Measurements from ENCODE around the gene ZMYND11.
"Not testable (repeated sequence)": the region's sequence is repeated elsewhere in the genome, so short reads cannot be mapped to it uniquely, and the experiment has no call there.

Gene ZMYND11

DNA sequence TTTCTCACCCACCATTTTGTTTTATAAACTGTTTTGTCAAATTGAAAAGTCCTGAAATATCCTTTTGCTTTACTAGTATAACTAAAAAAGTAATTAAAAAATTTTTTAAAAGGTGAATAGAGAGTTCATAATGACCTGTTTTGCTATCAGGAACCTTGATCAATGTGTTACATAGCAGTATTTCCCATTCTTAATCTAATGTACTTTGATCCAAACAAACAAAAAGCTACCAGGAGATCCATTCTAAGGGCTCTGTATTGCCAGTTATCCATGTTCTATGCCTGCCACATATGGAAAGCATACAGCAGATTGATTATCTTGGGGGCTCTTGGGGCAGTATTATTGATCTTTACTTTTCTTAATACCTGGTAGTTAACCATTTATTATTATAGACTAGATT is 32.1 kb downstream of the ZMYND11 start:
- Mint-ChIP-seq H3K27ac (no peak overlapping the region), H3K36me3 (peaks cover 24% of the 10 kb centered on the region), H3K9me3 (peaks cover 20% of the 10 kb centered on the region), H3K4me3 (no peak overlapping the region), H3K4me1 (peaks cover 33% of the 10 kb centered on the region), H3K27me3 (no peaks in the 10 kb centered on the region)

DNA sequence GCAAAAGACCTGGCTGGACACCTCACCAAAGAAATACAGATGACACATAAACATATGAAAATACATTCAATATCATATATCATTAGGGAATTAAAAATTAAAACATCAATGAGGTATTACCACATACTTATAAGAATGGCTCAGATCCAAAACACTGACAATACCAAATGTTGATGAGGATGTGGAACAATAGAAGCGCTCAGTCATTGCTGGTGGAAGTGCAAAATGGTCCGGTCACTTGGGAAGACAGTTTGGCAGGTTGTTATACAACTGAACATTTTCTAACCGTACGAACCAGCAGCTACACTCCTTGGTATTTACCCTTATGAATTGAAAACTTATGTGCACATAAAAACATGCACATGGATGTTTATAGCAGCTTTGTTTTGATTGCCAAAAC is 38.5 kb downstream of the ZMYND11 start:
- Mint-ChIP-seq H3K27ac (no peak overlapping the region), H3K27me3 (no peaks in the 10 kb centered on the region), H3K9me3 (peaks cover 12% of the 10 kb centered on the region), H3K4me1 (peaks cover 23% of the 10 kb centered on the region), H3K36me3 (peaks cover 15% of the 10 kb centered on the region), H3K4me3 (no peak overlapping the region)

DNA sequence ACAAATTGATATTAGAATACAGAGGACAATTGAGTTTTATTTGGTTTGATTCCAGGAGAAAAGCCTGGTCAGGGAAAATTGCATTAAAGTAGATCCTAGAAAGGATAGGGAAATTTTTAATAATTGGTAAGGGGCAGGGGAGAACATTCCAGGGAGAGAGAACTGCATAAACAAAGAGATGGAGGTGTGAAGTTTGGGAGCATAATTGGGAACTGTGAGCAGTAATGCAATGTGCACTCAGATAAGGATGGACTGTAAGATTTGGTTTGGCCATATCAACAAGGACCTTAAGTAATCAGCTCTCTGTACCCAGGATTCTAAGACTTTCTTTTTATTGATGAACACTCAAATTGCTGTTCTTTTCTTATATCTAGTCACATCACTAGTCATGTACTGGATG is 41.4 kb downstream of the ZMYND11 start:
- Mint-ChIP-seq H3K4me3 (no peak overlapping the region), H3K36me3 (peaks cover 14% of the 10 kb centered on the region), H3K27me3 (no peaks in the 10 kb centered on the region), H3K27ac (no peak overlapping the region), H3K9me3 (no peaks in the 10 kb centered on the region), H3K4me1 (peaks cover 19% of the 10 kb centered on the region)

DNA sequence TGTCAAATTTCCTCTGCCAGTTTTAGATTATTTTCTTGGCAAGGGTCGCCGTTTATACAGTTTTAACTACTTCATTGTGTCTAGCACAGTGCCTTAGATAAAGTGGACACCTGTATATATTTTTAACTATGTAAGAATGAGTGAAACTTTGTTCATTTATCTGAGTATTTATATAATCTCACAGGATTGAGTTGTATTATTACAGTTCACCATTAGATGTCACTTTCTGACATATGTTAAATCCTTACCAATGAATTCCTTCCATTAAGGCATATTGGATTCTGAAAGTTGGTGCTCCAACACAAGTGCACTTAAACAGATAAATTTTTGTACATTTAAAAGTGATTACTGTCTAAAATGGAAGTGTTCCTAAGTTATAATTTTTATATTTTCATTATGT is 43.0 kb downstream of the ZMYND11 start:
- Mint-ChIP-seq H3K4me1 (peaks cover 31% of the 10 kb centered on the region), H3K36me3 (peaks cover 18% of the 10 kb centered on the region), H3K9me3 (no peaks in the 10 kb centered on the region), H3K27ac (no peak overlapping the region), H3K4me3 (no peak overlapping the region), H3K27me3 (no peaks in the 10 kb centered on the region)

DNA sequence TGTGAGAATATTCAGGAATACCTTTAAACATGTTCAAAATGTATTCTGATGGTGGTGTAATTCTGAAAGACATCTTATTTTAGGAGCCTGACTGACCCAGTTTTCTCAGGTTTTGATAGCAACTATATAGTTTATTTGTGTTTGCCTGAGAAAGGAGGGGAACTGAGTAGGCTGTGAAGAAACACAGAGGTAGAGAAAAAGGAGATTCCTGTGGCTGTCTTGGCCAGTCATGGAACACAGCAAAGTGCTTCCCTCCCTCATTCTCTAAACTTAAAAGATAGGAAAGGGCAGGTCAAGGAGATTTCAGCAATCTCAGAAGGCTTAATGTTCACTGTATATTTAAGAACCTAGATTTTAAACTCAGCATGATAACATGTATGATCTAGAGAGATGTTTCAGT is 43.5 kb downstream of the ZMYND11 start:
- Mint-ChIP-seq H3K9me3 (no peaks in the 10 kb centered on the region), H3K36me3 (peaks cover 23% of the 10 kb centered on the region), H3K4me3 (no peak overlapping the region), H3K4me1 (peaks cover 32% of the 10 kb centered on the region), H3K27me3 (no peaks in the 10 kb centered on the region), H3K27ac (no peak overlapping the region)

DNA sequence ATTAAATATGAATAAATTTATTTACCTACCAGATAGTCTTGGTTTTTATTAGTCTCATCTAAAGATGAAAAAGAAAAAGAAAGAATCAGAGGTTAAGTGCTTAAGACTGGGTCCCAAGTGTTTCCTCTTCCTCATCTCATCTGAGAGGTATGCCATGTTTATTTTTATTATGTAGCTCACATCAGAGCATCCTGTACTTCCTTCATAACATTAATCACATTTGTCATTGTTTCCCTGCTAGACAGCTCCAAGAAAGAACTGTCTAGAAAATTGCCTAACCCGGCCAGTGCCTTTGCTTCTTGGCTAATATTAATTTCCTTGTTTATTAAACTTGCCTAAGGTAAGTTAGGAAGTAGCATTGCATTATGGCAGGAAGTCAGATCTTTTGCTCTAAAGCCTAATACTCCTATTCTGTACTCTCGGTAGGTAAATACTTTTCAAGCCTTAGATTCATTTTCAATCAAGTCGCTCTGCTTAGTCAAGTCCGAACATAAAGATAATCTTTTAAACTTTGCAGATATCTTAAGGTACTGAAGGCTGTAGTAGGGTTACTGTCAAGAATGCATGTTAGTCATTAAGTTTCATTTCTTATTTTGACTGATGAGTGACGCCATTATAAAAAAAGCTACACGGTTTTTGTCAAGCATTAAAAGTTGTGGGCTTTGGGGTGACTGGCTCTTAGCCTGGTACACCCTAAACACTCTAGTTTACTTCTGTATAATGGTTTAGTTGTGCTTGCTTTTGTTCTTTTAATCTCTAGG is 47.4 kb downstream of the ZMYND11 start:
- H3K27me3 Mint-ChIP-seq = no peaks in the 10 kb centered on the region
- peaks cover 24% of the 10 kb centered on the region for H3K4me1 Mint-ChIP-seq
- H3K27ac Mint-ChIP-seq = peak overlapping the region; percentile 79
- H3K9me3 Mint-ChIP-seq = peaks cover 7% of the 10 kb centered on the region
- peaks cover 35% of the 10 kb centered on the region for H3K36me3 Mint-ChIP-seq
- H3K4me3 Mint-ChIP-seq = no peak overlapping the region

DNA sequence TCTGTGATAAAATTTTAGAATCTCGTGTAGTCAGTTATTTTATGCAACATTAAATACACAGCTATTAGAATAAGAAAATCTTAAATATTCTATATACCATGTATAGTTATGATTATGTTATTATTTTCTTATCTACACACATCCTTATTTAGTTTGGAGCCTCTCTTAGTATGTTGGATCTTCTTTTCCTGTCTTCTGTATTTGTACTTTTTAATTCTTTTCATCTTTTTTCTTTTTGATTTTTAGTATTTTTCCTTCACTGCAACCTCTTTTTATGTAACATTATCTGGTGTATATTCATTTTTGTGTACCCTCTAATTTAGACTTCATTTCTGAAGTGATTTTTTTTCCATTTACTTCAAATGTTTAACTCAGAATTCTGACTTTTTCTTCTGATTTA is 48.9 kb downstream of the ZMYND11 start:
- Mint-ChIP-seq H3K27ac (no peak overlapping the region), H3K9me3 (peaks cover 7% of the 10 kb centered on the region), H3K4me1 (peaks cover 26% of the 10 kb centered on the region), H3K27me3 (no peaks in the 10 kb centered on the region), H3K4me3 (no peak overlapping the region), H3K36me3 (peaks cover 41% of the 10 kb centered on the region)

DNA sequence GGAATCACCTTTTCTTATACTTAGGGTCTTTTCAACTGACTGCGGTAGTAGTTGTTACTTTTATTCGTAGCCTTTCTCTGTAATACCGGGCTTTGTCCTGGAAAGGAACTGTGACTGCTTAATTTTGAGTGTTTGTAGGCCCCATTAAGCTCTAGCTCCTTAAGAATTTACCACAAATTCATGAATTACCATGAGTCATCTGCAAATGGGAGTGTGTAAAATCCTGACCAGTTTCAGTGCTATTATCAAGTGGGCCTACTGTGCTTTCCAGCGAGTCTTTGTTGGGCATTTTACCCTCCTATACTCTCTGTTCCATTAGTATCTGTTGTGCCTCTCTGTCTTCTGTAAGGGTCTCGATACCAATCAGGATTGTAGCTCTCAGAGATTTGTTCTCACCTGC is 49.7 kb downstream of the ZMYND11 start:
- Mint-ChIP-seq H3K27me3 (no peaks in the 10 kb centered on the region), H3K36me3 (peaks cover 42% of the 10 kb centered on the region), H3K9me3 (peaks cover 7% of the 10 kb centered on the region), H3K27ac (no peak overlapping the region), H3K4me1 (peaks cover 26% of the 10 kb centered on the region), H3K4me3 (no peak overlapping the region)

DNA sequence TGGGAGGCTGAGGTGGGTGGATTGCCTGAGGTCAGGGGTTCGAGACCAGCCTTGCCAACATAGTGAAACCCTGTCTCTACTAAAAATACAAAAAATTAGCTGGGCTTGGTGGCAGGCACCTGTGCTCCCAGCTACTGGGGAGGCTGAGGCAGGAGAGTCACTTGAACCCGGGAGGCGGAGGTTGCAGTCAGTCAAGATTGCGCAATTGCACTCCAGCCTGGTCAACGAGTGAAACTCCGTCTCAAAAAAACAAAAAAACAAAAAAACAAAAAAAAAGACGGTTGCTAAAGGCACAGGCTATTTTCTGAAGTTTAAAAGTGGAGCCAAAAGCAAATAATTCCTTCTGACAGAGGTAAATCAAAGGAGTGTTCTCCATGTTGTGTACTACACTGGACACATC is 50.3 kb downstream of the ZMYND11 start:
- H3K27ac Mint-ChIP-seq, H3K27me3 Mint-ChIP-seq, H3K9me3 Mint-ChIP-seq, H3K4me3 Mint-ChIP-seq: not testable (repeated sequence)
- H3K36me3 Mint-ChIP-seq = peaks cover 45% of the 10 kb centered on the region
- H3K4me1 Mint-ChIP-seq = peaks cover 31% of the 10 kb centered on the region

DNA sequence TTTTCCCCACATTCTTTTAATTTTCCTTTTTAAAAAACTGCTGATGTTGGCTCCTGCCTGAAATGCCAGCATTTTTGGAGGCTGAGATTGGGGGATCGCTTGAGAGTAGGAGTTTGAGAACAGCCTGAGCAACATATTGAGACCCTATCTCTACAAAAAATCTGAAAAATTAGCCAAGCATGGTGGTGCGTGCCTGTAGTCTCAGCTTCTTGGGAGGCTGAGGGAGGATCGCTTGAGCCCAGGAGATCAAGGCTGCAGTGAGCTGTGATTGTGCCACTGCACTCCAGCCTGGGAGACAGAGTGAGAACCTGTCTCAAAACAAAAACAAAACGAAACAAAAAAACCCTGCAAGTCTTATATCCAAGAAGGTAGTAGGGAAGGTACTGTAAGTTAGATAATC is 51.7 kb downstream of the ZMYND11 start:
- H3K27me3 Mint-ChIP-seq = no peaks in the 10 kb centered on the region
- peaks cover 7% of the 10 kb centered on the region for H3K9me3 Mint-ChIP-seq
- peaks cover 31% of the 10 kb centered on the region for H3K4me1 Mint-ChIP-seq
- peaks cover 43% of the 10 kb centered on the region for H3K36me3 Mint-ChIP-seq
- no peak overlapping the region for H3K4me3 Mint-ChIP-seq
- no peak overlapping the region for H3K27ac Mint-ChIP-seq

DNA sequence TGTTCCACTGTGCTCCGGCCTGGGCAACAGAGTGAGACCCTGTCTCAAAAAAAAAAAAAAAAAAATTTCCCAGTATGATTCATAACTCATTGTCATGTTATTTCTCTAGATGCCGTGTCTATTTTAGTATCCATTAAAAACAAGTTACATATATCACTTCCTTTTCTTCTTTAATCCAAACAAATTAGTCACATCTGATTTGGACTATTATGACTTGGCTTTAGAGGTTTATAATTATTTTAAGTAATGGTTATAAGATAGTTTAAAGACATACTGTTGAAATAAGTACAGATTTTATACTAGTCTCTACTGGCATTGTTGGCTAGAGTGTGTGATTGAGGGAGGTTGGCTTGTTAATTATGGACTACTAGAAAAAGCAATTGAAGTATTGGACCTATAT is 53.3 kb downstream of the ZMYND11 start:
- H3K36me3 Mint-ChIP-seq = peaks cover 39% of the 10 kb centered on the region
- no peak overlapping the region for H3K27ac Mint-ChIP-seq
- peaks cover 20% of the 10 kb centered on the region for H3K4me1 Mint-ChIP-seq

DNA sequence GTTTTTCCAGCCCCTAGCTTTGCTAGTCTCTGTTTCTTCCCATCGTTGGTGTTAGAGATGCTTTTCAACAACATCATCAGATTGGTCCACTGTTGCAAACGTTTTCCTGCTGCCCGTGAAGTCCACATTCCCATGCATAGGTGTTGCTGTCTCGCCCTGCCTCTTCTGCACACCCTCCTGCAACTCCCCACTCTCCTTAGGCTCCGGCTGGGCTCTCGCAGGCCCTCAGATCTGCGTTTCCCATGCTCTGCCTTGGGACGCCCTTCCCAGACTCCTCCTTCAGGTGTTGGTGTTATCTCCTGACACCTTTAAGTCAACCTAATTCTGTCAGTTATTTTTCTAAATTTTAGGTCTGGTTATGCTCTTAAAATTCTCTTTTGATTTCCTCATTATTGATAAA is 55.0 kb downstream of the ZMYND11 start:
- Mint-ChIP-seq H3K27me3 (no peaks in the 10 kb centered on the region), H3K9me3 (no peaks in the 10 kb centered on the region), H3K27ac (no peak overlapping the region), H3K36me3 (peaks cover 28% of the 10 kb centered on the region), H3K4me1 (peaks cover 21% of the 10 kb centered on the region), H3K4me3 (no peak overlapping the region)

More for the DNA sequence above, 53.3 kb downstream of the ZMYND11 start:
- Mint-ChIP-seq H3K4me3 (no peak overlapping the region), H3K27me3 (no peaks in the 10 kb centered on the region), H3K9me3 (peaks cover 7% of the 10 kb centered on the region)

DNA sequence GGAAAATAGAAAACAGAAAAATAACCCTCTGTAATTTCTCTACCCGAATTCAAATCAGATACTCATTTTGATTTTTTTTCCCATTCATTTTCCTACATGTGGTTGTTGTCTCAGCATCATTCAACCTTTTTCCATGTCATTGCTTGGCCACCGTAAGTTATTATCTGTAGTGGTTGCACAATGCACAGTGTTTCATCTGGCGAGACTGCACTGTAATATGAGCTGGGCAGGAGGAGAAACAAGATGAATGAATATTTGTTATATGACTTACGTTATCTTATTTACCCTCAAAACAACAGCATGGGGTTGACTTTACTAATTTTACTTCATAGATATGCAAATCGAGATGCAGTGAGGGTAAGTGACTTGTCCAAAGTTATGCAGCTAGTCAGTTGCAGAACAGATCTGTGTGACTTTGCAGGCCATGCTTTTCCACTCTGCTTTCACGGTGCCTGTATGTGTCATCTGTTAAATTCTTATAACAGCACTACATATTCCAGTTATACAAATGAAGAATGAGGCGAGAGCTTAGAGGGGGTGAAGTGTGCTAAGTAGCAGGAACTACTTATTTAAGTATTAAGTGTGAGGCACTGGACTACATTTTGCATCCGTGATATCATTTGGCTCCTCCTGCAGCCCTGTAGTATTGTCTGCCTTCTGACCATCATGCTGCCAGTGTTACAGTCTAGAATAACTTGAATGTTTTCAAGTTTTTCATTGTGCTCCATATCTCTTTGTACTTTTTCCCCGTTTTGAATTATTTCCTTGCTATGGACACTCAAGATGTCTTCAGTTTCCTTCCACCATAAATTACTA is 56.7 kb downstream of the ZMYND11 start:
- Mint-ChIP-seq H3K36me3 (peaks cover 29% of the 10 kb centered on the region), H3K27ac (no peak overlapping the region), H3K9me3 (no peaks in the 10 kb centered on the region), H3K27me3 (no peaks in the 10 kb centered on the region), H3K4me1 (peaks cover 23% of the 10 kb centered on the region), H3K4me3 (no peak overlapping the region)

DNA sequence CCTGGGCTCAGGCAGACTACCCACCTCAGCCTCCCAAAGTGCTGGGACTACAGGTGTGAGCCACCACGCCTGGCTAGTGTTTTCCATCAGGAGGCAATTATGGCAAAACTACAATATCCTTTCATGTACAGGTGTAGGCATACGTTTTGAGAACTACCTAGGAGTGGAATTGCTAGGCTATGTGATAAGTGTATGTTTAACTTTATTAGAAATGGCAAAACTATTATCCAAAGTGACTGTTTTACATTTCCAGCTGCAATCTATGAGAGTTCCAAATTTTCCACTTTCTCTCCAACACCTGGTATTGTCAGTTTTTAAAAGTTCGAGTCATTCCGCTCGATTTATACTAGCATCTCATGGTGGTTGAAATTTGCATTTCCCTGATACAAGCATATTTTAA is 59.0 kb downstream of the ZMYND11 start:
- Mint-ChIP-seq H3K36me3 (peaks cover 23% of the 10 kb centered on the region), H3K27ac (no peak overlapping the region), H3K27me3 (no peaks in the 10 kb centered on the region), H3K4me1 (peaks cover 26% of the 10 kb centered on the region), H3K9me3 (no peaks in the 10 kb centered on the region), H3K4me3 (no peak overlapping the region)

DNA sequence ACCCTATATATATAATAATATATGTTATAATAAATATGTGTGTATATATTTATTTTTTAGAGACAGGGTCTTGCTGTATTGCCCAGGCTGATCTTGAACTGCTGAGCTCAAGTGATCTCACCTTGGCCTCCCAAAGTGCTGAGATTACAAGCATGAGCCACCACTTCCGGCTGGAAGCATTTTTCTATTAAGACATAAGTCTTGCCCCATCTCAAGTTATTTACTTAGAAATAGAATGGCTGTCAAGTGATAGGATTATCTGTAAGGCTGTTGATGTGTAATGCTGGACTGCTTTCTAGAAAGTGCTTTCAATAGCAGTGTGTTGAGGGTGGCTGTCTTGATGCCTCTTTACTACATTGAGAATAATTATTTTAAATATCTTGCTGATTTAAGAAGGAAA is 65.2 kb downstream of the ZMYND11 start:
- peaks cover 4% of the 10 kb centered on the region for H3K36me3 Mint-ChIP-seq
- H3K4me1 Mint-ChIP-seq = peaks cover 26% of the 10 kb centered on the region
- H3K27ac Mint-ChIP-seq = no peak overlapping the region
- H3K27me3 Mint-ChIP-seq = no peaks in the 10 kb centered on the region
- no peaks in the 10 kb centered on the region for H3K9me3 Mint-ChIP-seq
- no peak overlapping the region for H3K4me3 Mint-ChIP-seq

DNA sequence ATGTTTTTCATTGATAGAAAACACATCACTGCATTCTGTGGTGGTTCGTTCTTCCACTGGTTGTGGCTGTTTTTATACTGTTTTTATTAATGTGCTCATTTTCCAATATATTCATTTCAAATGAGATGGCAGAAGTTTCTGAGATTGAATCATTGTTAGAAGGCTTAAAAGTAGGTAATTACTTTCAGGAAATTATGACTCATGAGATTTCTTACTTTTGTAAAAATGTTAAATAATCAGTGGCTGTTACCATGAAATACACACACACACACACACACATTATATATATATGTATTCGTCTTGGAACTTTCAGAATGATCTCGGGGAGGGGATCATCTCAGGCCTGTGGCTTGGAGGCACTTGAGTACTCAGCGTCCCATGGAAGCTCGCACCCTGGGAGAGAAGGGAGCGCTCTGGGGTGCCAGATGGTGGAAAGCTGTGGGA is 66.1 kb downstream of the ZMYND11 start:
- Mint-ChIP-seq H3K4me1 (peaks cover 26% of the 10 kb centered on the region), H3K4me3 (no peak overlapping the region), H3K27ac (peak overlapping the region; percentile 86), H3K9me3 (no peaks in the 10 kb centered on the region), H3K27me3 (no peaks in the 10 kb centered on the region), H3K36me3 (peaks cover 4% of the 10 kb centered on the region)

Measured in activated naive CD4-positive, alpha-beta T cell treated with anti-CD3 and anti-CD28 coated beads, Interleukin-2, amount 50 U/mL, for 24 hours (primary cell).